HepG2 (cell line): Measurements from ENCODE around the gene TTLL6. TPM values are rescaled to one million over a fixed set of nuclear protein-coding genes. Genes with fewer than 3 reads are reported as not detected.
A peak's percentile ranks its signal among the peaks of the same experiment; 100 is the strongest.

Source experiments
- ARNT2 ChIP-seq: sonication (generic); formaldehyde crosslinking; IDR thresholded peaks from 2 replicates; pipeline ENCODE4 v1.8.0; 2022; ENCODE audit warnings: mild to moderate bottlenecking, low read depth, missing genetic modification reagents, moderate library complexity
- BHLHE40 ChIP-seq: IDR thresholded peaks from 2 replicates; pipeline ENCODE4 v1.6.1; 2011; ENCODE audit warnings: low read length, improper control_type of control experiment
- FOXK1 ChIP-seq: sonication (generic); formaldehyde crosslinking; IDR thresholded peaks from 2 replicates; pipeline ENCODE4 v1.4.0; 2020; ENCODE audit warnings: low read depth, missing genetic modification reagents, borderline replicate concordance
- FOXP4 ChIP-seq: sonication (generic); formaldehyde crosslinking; IDR thresholded peaks from 2 replicates; pipeline ENCODE4 v1.4.0; 2020; ENCODE audit warnings: missing genetic modification reagents
- HIVEP1 ChIP-seq: sonication (generic); formaldehyde crosslinking; IDR thresholded peaks from 2 replicates; pipeline ENCODE4 v1.4.0; 2020; ENCODE audit warnings: mild to moderate bottlenecking, missing genetic modification reagents
- HMG20B ChIP-seq: conservative IDR thresholded peaks from 2 replicates; pipeline ENCODE4 v1.6.1; 2016; ENCODE audit warnings: missing genetic modification reagents, missing compliant biosample characterization
- HMGXB3 ChIP-seq: sonication (generic); formaldehyde crosslinking; IDR thresholded peaks from 2 replicates; pipeline ENCODE4 v1.4.0; 2020; ENCODE audit warnings: missing genetic modification reagents, borderline replicate concordance
- HNF4A ChIP-seq: sonication (generic); formaldehyde crosslinking; IDR thresholded peaks from 2 replicates; pipeline ENCODE4 v1.4.0; 2020; ENCODE audit warnings: missing genetic modification reagents
- JUND ChIP-seq: sonication (generic); formaldehyde crosslinking; IDR thresholded peaks from 2 replicates; pipeline ENCODE4 v1.8.0; 2022; ENCODE audit warnings: mild to moderate bottlenecking, missing genetic modification reagents
- MBNL3 ChIP-seq: fragments of 250-450 bp; sonication (Bioruptor Pico); conservative IDR thresholded peaks from 2 replicates; pipeline ENCODE4 v1.8.0; 2022; ENCODE audit warnings: mild to moderate bottlenecking, inconsistent platforms
- MLX ChIP-seq: IDR thresholded peaks from 2 replicates; pipeline ENCODE4 v1.6.1; 2016
- MYPOP ChIP-seq: sonication (generic); formaldehyde crosslinking; IDR thresholded peaks from 2 replicates; pipeline ENCODE4 v1.8.1; 2023; ENCODE audit warnings: mild to moderate bottlenecking, moderate library complexity, missing genetic modification reagents
- NCOR1 ChIP-seq: fragments of 200-600 bp; sonication (generic); IDR thresholded peaks from 2 replicates; pipeline ENCODE4 v1.7.0; 2017; ENCODE audit warnings: antibody characterized with exemption, low read length, borderline replicate concordance
- NFATC3 ChIP-seq: sonication (generic); formaldehyde crosslinking; IDR thresholded peaks from 2 replicates; pipeline ENCODE4 v1.5.1; 2020; ENCODE audit warnings: mild to moderate bottlenecking, missing genetic modification reagents
- NRL ChIP-seq: sonication (generic); formaldehyde crosslinking; IDR thresholded peaks from 2 replicates; pipeline ENCODE4 v1.5.0; 2020; ENCODE audit warnings: missing genetic modification reagents, mild to moderate bottlenecking, moderate library complexity, borderline replicate concordance
- SP4 ChIP-seq: sonication (generic); formaldehyde crosslinking; IDR thresholded peaks from 2 replicates; pipeline ENCODE4 v1.8.1; 2023; ENCODE audit warnings: mild to moderate bottlenecking, missing genetic modification reagents
- STAT5B ChIP-seq: sonication (generic); formaldehyde crosslinking; IDR thresholded peaks from 2 replicates; pipeline ENCODE4 v1.4.0; 2020; ENCODE audit warnings: missing genetic modification reagents
- ZC3H13 ChIP-seq: sonication (generic); formaldehyde crosslinking; IDR thresholded peaks from 2 replicates; pipeline ENCODE4 v1.8.1; 2023; ENCODE audit warnings: mild to moderate bottlenecking, missing genetic modification reagents, moderate library complexity
- ZEB1 ChIP-seq: IDR thresholded peaks from 2 replicates; pipeline ENCODE4 v1.6.1; 2012; ENCODE audit warnings: mild to moderate bottlenecking, low read depth, inconsistent platforms; ENCODE audit not compliant: insufficient replicate concordance
- ZMYM2 ChIP-seq: sonication (generic); formaldehyde crosslinking; IDR thresholded peaks from 2 replicates; pipeline ENCODE4 v1.8.0; 2022; ENCODE audit warnings: mild to moderate bottlenecking, missing genetic modification reagents
- ZNF232 ChIP-seq: sonication (generic); formaldehyde crosslinking; IDR thresholded peaks from 2 replicates; pipeline ENCODE4 v1.4.0; 2020; ENCODE audit warnings: missing genetic modification reagents, borderline replicate concordance
- ZNF263 ChIP-seq: sonication (generic); formaldehyde crosslinking; IDR thresholded peaks from 2 replicates; pipeline ENCODE4 v1.4.0; 2020; ENCODE audit warnings: missing genetic modification reagents
- ZNF775 ChIP-seq: sonication (generic); formaldehyde crosslinking; IDR thresholded peaks from 2 replicates; pipeline ENCODE4 v1.4.0; 2020; ENCODE audit warnings: missing genetic modification reagents, mild to moderate bottlenecking, moderate library complexity, borderline replicate concordance
- polyA plus RNA-seq, 8 experiments: library from polyadenylated mRNA; depleted of rRNA in 3 of 8; stranded (reverse) in 7 of 8; unstranded in 1 of 8; fragments of >200 nt; fragmentation: Illumina TruSeq in 4 of 8; extraction: Trizol in 4 of 8; gene quantifications; 2 replicates each; pipeline versions ENCODE4 v1.2.1 to v1.2.3, GENCODE V29; 2011 to 2016; ENCODE audit warnings: low read depth in 4 of 8, missing spikeins in 1 of 8, mixed read lengths in 1 of 8; ENCODE audit not compliant: insufficient read depth in 1 of 8
- total RNA-seq, 5 experiments: library from RNA; depleted of rRNA; stranded (reverse); fragments of >200 nt; fragmentation: Illumina TruSeq; extraction: Trizol; gene quantifications; 2 replicates each; pipeline ENCODE4 v1.2.3, GENCODE V29; 2016; ENCODE audit warnings: low read depth in 1 of 5

Gene TTLL6
- total and polyA plus RNA-seq, 2 of the 13 experiments (the other 11 are each of a cell fraction or from before 2014, with no cell fraction given), result 0.04 to 0.08 TPM

- no peak for TF ChIP-seq HIVEP1 (CRISPR knock-in tag)
- peak; percentile 51 for TF ChIP-seq HMG20B (CRISPR knock-in tag)
- TF ChIP-seq FOXP4 (CRISPR knock-in tag), result peak; percentile 95
- TF ChIP-seq ZNF263 (CRISPR knock-in tag), result no peak
- peak; percentile 70; the same call in 1 of the 2 replicates for TF ChIP-seq HMGXB3 (CRISPR knock-in tag)
- peak; percentile 87 for TF ChIP-seq JUND (CRISPR knock-in tag)
- TF ChIP-seq MLX (CRISPR knock-in tag), result peak; percentile 81
- peak; percentile 94 for TF ChIP-seq FOXK1 (CRISPR knock-in tag)
- TF ChIP-seq BHLHE40, result peak; percentile 97
- TF ChIP-seq NCOR1, result peak; percentile 94; the same call in 1 of the 2 replicates
- TF ChIP-seq NFATC3, result 0 out of 2 replicates have a peak, but pooled peaks have one; percentile 46
- no peak; the same call in 1 of the 2 replicates for TF ChIP-seq ZC3H13 (CRISPR knock-in tag)
- TF ChIP-seq STAT5B (CRISPR knock-in tag), result no peak
- TF ChIP-seq NRL (CRISPR knock-in tag), result no peak
- no peak; the same call in 1 of the 2 replicates for TF ChIP-seq ZMYM2
- TF ChIP-seq ZNF775 (CRISPR knock-in tag), result peak; percentile 44; the same call in 1 of the 2 replicates
- TF ChIP-seq MYPOP (CRISPR knock-in tag), result peak; percentile 64; the same call in 1 of the 2 replicates
- no peak for TF ChIP-seq ARNT2 (CRISPR knock-in tag)
- no peak for TF ChIP-seq MBNL3 (CRISPR knock-in tag)
- peak; percentile 69 for TF ChIP-seq HNF4A (CRISPR knock-in tag)
- no peak for TF ChIP-seq SP4 (CRISPR knock-in tag)
- peak; percentile 49 for TF ChIP-seq ZEB1
- TF ChIP-seq ZNF232 (CRISPR knock-in tag), result no peak
Measured at GRCh38 chr17:48795444-48796162, 21.4 kb downstream of the TTLL6 start (continued).
